Mucosa of descending colon (tissue), 3 donors: ENCODE data around the gene LMX1B. TPM values are rescaled to one million over a fixed set of nuclear protein-coding genes. Genes with fewer than 3 reads are reported as not detected.
"Not testable (repeated sequence)": the region's sequence is repeated elsewhere in the genome, so short reads cannot be mapped to it uniquely, and the experiment has no call there.

Experiments
- ATAC-seq: fragments of 200-7000 bp; cut with Tn5 transposase; one replicate; pipeline ENCODE4 v1.9.1; 2020; ENCODE audit warnings: mild to moderate bottlenecking, moderate library complexity
- DNase-seq, 3 donors: peaks; one replicate each; pipeline ENCODE4 v3.0.0-alpha.2; 2020
- H3K36me3 ChIP-seq: fragments of 200-600 bp; one replicate; pipeline ENCODE4 v1.8.0; 2021; ENCODE audit warnings: low read depth, mild to moderate bottlenecking
- H3K4me1 ChIP-seq: fragments of 200-600 bp; one replicate; pipeline ENCODE4 v1.8.0; 2021; ENCODE audit warnings: low read depth, mild to moderate bottlenecking
- H3K4me3 ChIP-seq: fragments of 200-600 bp; one replicate; pipeline ENCODE4 v1.8.0; 2021; ENCODE audit warnings: mild to moderate bottlenecking
- H3K9me3 ChIP-seq: fragments of 200-600 bp; one replicate; pipeline ENCODE4 v1.8.0; 2021; ENCODE audit warnings: mild to moderate bottlenecking
- intact Hi-C, 2 donors: fragments of 100-400 bp; cut with DNase I in 1 of 2; cut with micrococcal nuclease in 1 of 2; formaldehyde crosslinking; loops; one replicate each; pipeline versions ENCODE4 v1.11.0 to v1.11.1; 2022; cut with DNase I, micrococcal nuclease
- total RNA-seq, 3 donors: library from RNA; stranded (reverse); fragmentation: NEBNext Ultra II Directional in 2 of 3; extraction: Animal tissue kit (Norgen Biotek cat#: 25700) in 2 of 3; gene quantifications; one replicate each; pipeline versions ENCODE4 v1.2.1 to v1.2.4, GENCODE V29; 2021 to 2023
- TF ChIP-seq, protein P1 (sequence below): fragments of 200-600 bp; IDR thresholded peaks from one replicate; pipeline ENCODE4 v1.8.0; 2022; ENCODE audit warnings: antibody characterized with exemption, mild to moderate bottlenecking
- donor health status: DM: no; HTN: no; CAD: no; lungs with moderate emphysema.
- donor health status: DM: no; HTN: no; CAD: no.
- donor health status: DM: no; HTN: yes; CAD: no.

The LMX1B gene
- total RNA-seq, 3 donors from 2014 or later: 0.14 to 0.51 TPM; not detected in 1

DNA sequence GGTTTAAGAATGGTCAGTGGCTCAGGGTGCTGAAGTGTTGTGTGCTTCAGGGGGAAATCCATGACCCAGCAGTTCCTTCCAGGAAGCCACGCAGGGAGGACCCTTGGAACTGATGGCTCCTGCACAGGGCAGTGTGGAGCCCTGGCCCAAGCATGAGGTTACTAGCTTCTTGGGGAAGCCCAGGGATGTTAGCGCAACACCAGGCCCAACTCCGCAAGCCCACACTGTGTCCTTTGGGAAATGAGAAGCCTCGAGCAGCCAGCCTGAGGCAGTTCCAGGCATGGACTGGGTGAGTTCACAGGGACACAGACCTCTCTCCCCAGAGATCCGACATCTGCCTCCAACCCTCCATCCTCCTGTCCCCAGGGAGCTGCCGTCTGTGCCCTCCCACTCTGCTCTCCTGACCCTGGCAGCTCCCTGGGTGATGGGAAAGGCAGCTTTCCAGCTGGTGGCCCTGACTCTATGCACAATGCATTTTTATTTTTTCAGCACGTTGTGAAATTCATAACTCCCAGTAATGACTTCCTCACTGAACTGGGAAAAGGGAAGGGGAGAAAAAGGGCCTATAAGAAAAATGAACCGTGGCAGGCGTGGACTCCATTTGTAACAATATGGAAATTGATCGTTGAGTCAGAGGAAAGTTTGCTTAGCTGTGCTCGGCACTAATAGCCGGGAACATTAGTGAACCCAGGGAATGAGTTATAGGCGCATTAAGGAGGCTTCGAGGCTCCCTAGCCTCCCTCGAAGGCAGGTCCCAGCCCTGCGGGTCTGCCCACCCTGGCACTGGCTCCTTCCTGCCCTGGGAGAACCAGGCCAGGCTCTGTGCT lies 34.1 kb downstream of the LMX1B start:
- Histone ChIP-seq H3K4me3 (no peak overlapping the region), H3K36me3 (no peaks in the 10 kb centered on the region), H3K9me3 (no peaks in the 10 kb centered on the region), H3K4me1 (peaks cover 20% of the 10 kb centered on the region)
- TF ChIP-seq, protein P1, sequence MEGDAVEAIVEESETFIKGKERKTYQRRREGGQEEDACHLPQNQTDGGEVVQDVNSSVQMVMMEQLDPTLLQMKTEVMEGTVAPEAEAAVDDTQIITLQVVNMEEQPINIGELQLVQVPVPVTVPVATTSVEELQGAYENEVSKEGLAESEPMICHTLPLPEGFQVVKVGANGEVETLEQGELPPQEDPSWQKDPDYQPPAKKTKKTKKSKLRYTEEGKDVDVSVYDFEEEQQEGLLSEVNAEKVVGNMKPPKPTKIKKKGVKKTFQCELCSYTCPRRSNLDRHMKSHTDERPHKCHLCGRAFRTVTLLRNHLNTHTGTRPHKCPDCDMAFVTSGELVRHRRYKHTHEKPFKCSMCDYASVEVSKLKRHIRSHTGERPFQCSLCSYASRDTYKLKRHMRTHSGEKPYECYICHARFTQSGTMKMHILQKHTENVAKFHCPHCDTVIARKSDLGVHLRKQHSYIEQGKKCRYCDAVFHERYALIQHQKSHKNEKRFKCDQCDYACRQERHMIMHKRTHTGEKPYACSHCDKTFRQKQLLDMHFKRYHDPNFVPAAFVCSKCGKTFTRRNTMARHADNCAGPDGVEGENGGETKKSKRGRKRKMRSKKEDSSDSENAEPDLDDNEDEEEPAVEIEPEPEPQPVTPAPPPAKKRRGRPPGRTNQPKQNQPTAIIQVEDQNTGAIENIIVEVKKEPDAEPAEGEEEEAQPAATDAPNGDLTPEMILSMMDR: no peak
- DNase-seq (no peak), ATAC-seq (no peak)
- intact Hi-C loops: no loop called here

DNA sequence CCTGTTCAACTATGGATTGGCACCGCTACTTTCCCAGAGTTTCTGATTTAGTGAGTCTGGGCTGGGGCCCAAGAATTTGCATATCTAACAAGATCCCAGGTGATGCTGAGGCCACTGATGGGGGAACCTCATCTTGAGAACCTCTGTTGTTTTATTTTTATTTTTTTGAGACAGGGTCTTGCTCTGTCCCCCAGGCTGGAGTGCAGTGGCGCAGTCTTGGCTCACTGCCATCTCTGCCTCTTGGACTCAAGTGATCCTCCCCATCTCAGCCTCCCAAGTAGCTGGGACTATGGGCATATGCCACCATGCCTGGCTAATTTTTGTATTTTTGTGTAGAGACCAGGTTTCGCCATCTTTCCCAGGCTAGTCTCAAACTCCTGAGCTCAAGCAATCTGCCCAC lies 35.7 kb downstream of the LMX1B start:
- ATAC-seq: no peak
- H3K36me3 ChIP-seq: no peaks in the 10 kb centered on the region
- intact Hi-C loops: no loop called here
- no peaks in the 10 kb centered on the region for H3K9me3 ChIP-seq
- DNase-seq: no peak
- H3K4me1 ChIP-seq: peaks cover 20% of the 10 kb centered on the region
- H3K4me3 ChIP-seq: no peak overlapping the region
- TF ChIP-seq, protein P1: no peak

DNA sequence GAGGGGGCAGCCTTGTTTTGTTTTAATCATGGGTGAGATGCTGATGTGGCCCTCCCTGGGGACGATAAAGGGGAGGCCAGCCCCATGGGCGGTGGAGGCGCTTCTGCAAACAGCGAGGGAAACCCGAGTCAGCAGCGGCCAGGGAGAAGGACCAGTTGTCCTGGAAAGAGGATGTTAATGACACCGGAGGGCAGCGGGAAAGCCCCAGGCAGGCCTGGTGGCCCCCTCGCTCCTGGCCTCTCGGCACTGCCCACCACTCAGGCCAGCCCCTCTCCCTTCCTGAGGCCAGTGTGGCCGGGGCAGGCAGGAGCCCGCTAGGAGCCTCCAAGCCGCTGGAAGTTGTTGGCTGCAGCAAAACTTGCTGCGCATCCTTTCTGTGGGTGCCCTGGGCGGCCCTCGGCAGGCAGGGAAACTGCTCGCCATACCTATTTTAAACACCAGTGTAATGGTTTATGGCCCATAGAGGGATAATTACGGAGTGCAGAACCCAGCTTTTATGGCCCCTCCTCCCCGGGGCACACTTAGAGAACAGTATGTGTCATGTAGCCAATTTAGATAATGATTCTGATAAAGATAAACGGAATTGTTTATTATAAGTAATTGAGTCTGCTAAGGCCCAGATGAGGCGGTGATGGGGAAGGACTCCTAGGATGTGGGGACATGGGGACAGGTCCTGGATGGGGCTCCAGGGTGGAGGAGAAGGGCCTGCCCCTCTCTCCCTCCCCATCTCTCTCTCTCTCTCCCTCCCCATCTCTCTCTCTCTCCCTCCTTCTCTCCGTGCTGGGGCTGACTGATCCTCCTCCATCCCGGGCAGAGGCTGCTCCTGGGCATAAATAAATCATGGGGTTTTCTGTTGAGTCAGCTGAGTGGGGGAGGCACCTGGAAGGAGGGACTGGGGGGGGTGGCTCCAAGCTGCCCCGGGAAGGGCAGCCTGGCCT lies 36.9 kb downstream of the LMX1B start:
- intact Hi-C loops: no loop called here
- Histone ChIP-seq H3K9me3 (no peaks in the 10 kb centered on the region), H3K4me3 (no peak overlapping the region), H3K4me1 (peaks cover 20% of the 10 kb centered on the region), H3K36me3 (no peaks in the 10 kb centered on the region)
- DNase-seq: peak in 2 of 3 donors; percentile 46 to 53
- peak; percentile 84 for ATAC-seq
- TF ChIP-seq, protein P1: no peak

DNA sequence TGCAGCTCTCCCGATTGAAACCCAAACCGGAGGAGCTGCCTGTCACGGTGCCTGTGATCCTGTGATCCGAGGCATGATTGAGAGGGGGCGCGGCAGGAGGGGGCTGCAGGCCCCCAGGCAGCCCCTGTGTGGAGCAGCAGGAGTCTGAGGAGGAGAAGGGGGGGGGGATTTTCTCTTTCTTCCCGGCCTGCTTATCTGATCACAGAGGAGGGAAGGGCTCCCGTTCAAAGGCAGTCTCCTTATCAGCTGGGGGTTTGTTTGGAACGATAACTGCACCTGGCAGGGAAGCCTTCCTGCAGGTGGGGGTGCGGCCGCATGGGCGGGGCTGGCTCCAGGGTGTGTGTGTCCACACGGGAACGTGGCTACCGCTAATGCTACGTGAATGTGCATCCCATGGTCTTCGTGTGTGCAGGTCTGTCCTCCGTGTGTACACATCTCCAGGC lies 38.4 kb downstream of the LMX1B start:
- H3K9me3 ChIP-seq: no peaks in the 10 kb centered on the region
- H3K4me3 ChIP-seq: no peak overlapping the region
- H3K36me3 ChIP-seq: no peaks in the 10 kb centered on the region
- intact Hi-C loops: no loop called here
- TF ChIP-seq, protein P1: no peak
- DNase-seq (peak; percentile 78 to 82 (median 79)), ATAC-seq (peak; percentile 87)
- H3K4me1 ChIP-seq: peaks cover 20% of the 10 kb centered on the region

DNA sequence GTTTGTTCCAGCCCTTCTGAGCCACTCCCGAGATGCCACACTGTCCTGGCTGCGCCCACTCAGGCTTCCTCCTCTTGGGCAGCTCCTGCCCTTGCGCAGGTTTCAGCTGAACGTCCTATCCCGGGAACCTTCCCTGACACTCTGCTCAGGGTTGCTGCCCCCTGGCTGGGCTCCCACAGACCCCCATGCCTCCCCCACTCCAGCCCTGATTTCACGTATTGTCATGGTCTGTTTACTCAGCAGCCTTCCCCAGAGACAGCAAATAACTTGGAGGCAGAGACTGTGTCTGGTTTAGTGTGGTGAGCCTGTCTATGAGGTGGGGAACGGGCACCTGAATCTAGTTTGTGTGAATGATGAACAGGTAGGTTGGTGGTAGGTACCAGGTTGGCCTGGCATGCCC lies 40.4 kb downstream of the LMX1B start:
- TF ChIP-seq, protein P1: no peak
- no peaks in the 10 kb centered on the region for H3K9me3 ChIP-seq
- DNase-seq (no peak), ATAC-seq (no peak)
- no peaks in the 10 kb centered on the region for H3K36me3 ChIP-seq
- intact Hi-C loops: no loop called here
- no peak overlapping the region for H3K4me3 ChIP-seq
- peaks cover 20% of the 10 kb centered on the region for H3K4me1 ChIP-seq

DNA sequence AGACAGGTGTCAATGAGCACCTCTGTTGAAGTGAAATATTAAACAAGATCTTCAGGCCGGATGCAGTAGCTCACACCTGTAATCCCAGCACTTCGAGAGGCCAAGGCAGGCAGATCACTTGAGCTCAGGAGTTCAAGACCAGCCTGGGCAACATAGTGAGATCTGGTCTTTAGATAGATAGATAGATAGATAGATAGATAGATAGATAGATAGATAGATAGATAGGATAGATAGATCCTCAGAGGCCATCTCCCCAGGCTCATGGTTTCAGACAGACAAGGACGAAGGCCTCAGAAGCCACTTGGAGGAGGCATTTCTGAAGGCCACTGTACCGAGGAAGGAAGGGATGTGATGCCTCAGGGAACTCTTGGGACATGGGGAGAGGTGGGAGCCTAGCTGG lies 42.5 kb downstream of the LMX1B start:
- ATAC-seq, H3K36me3 ChIP-seq, H3K9me3 ChIP-seq, DNase-seq, H3K4me1 ChIP-seq, intact Hi-C loops, H3K4me3 ChIP-seq: not testable (repeated sequence)
